GM18519 (cell line): ENCODE results near the gene SUPT5H.

Experiments used
- ATAC-seq: cut with Tn5 transposase; IDR thresholded peaks from one replicate; pipeline ENCODE4 v1.9.1; 2021; ENCODE audit warnings: mild to moderate bottlenecking, moderate library complexity; ENCODE audit not compliant: unreplicated experiment, low FRiP score

SUPT5H gene

DNA sequence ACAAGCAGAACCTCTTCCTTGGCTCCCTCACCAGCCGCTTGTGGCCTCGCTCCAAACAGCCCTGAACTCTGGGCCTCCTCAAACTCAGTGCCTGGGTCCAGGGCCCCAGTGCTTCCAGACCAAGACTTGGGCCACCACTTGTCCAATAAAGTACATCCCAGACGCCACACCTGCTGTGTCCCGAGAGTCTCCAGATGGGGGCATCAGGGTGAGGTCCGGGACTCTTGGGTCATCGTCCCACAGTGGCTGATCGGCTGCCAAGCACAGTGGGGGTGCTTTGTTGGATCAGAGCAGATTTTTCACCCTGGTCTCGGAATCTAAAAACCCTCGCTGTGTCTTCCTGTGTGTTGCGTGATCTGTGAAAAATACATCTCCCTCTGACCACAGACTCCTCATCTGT, 44.4 kb downstream of the SUPT5H start:
- no peak for ATAC-seq

- no peak for ATAC-seq
Measured at GRCh38 chr19:39492225-39492624, 46.8 kb downstream of the SUPT5H start.

DNA sequence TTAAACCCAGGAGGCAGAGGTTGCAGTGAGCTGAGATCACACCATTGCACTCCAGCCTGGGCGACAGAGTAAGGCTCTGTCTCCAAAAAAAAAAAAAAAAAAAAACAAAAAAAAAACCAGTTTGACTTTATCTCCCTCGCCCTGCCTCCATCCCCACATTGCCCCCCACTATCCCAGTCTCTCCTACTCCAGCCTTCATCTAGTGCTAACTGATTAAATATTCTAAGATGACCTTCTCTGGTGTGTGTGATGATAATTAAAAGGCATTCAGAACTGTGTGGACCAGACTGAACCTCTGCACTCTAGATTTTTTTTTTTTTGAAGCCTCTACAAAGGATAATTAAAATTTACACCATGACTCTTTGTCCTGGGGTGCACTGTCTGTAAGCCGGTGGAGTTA, 47.4 kb downstream of the SUPT5H start:
- no peak for ATAC-seq

- ATAC-seq: no peak
Measured at GRCh38 chr19:39494661-39495060, 49.3 kb downstream of the SUPT5H start.

DNA sequence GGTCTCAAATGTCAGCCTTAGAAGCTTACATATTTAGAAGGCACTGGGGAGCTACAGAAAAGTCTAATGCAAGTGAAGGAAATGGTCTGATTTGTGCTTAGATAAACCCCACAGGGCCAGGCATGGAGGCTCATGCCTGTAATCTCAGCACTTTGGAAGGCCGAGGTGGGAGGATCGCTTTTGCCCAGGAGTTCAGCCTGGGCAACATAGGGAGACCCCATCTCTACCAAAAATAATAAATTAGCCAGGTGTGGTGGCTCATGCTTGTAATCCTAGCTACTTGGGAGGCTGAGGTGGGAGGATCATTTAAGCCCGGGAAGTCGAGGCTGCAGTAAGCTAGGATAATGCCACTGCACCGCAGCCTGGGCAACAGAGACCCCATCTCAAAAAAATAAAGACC, 50.7 kb downstream of the SUPT5H start:
- ATAC-seq: no peak

DNA sequence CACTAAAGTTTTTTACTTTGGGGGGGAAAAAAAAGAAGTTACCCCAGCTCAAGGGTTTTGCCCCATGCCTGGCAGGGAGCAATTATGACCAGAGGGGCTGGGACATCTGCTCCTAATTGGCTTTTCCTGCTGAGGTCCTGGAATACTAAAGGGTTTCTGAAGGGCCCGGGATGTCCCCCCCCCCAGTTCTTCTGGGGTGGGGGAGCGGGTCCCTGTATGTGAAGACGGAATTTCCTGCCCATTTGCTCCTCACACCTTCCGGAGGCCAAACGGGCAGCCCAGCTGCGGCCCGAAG, 52.3 kb downstream of the SUPT5H start:
- ATAC-seq: no peak

- ATAC-seq: no peak
Measured at GRCh38 chr19:39497996-39498797, 52.8 kb downstream of the SUPT5H start.

DNA sequence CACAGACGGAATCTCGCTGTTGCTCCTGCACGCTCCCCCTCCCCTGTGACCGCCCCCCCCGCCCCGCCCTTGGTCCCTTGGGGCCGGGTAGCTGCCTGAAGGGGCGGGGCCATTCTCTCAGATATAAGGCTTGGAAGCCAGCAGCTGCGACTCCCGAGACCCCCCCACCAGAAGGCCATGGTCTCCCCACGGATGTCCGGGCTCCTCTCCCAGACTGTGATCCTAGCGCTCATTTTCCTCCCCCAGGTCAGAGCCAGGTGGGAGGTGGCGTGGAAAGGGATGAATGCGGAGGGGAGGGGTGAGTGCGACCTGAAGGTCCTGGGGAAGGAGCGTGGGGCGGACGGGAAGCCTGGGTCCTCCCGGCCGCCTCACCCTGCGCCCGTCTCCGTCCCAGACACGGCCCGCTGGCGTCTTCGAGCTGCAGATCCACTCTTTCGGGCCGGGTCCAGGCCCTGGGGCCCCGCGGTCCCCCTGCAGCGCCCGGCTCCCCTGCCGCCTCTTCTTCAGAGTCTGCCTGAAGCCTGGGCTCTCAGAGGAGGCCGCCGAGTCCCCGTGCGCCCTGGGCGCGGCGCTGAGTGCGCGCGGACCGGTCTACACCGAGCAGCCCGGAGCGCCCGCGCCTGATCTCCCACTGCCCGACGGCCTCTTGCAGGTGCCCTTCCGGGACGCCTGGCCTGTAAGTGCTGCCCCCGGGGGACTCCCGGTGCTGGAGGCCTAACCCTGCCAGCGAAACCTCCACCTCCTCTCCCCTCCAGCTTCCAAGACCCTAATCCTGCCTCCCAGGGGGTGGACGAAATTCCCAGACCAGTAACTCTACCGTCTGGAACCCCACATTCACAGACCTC, 53.6 kb downstream of the SUPT5H start, which contains the start of gene DLL3:
DLL3 (plus strand) TSS at position 150 of the 845 bp plus-strand sequence; CDS start at position 178, 28 bp downstream.
- ATAC-seq: no peak

GRCh38 chr19:39499932-39500331, 54.5 kb downstream of the SUPT5H start:
- ATAC-seq: no peak

- ATAC-seq: no peak
Measured at GRCh38 chr19:39500543-39500942, 55.2 kb downstream of the SUPT5H start.

DNA sequence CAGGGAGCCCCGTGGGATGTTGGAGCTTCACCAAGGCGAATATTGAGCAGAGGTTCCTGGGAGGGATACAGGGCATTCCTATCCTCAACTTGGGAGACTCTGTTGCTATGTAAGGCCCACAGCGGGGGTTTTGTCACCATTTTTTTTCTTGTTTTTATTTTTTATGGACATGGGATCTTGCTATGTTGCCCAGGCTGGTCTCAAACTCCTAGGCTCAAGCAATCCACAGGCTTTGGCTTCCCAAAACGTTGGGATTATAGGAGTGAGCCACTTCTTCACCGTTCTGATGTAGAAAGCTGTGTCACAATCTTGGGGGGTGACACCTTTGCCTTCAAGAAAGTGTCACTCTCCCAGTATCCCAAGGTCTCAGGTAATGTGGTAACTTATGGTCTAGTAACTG, 56.0 kb downstream of the SUPT5H start:
- no peak for ATAC-seq

DNA sequence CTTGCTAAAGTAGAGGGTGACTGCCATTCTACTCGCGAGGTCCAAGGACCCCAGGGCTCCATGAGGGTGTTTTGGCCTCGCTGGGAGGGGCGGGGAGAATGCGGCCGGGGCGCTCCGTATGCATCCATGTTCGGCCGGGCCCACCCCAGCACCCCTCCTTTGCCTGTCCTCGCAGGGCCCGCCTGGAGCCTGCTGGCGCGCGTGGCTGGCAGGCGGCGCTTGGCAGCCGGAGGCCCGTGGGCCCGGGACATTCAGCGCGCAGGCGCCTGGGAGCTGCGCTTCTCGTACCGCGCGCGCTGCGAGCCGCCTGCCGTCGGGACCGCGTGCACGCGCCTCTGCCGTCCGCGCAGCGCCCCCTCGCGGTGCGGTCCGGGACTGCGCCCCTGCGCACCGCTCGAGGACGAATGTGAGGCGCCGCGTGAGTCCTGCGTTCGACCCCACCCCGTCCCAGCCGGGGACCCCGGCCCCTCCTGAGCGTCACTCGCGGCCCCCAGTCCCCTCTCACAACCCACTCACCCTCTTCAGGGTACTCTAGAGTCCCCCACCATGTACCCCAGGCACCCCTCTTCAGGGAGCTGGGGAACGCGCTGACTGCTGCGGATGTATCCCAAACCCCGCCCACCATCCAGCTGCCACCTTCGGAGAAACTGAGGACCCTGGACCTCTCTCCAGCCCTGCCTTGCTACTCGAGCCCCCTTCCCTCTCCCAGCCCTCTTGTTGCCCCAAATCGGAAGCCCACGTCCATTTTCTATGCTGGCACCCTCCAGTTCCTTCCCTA, 57.4 kb downstream of the SUPT5H start:
- no peak for ATAC-seq

DNA sequence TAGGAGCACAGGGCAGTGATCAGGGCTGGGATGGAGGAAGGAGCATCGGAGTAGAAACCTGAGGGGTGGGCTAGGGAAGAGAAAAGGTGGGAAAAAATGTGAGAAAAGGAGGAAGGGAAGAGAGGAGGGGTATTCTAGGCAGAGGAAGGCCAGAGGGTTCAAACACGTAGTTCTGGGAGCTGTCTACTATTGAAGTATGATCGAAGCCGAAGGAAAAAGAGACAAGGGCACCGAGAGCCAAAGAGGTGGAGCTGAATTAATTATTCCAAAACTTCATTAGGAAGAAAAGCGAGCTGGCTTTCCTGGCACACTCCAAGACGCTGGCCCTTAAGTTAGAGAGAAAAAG, 61.2 kb downstream of the SUPT5H start:
- ATAC-seq: no peak

GRCh38 chr19:39506944-39507714, 61.7 kb downstream of the SUPT5H start:
- no peak for ATAC-seq

DNA sequence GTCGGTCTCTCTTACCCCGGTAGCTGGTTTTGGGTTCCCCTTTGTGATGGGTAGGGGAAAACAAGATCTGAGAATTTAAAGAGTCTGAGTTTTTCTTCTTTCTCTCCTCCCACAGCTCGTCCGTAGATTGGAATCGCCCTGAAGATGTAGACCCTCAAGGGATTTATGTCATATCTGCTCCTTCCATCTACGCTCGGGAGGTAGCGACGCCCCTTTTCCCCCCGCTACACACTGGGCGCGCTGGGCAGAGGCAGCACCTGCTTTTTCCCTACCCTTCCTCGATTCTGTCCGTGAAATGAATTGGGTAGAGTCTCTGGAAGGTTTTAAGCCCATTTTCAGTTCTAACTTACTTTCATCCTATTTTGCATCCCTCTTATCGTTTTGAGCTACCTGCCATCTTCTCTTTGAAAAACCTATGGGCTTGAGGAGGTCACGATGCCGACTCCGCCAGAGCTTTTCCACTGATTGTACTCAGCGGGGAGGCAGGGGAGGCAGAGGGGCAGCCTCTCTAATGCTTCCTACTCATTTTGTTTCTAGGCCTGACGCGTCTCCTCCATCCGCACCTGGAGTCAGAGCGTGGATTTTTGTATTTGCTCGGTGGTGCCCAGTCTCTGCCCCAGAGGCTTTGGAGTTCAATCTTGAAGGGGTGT, 62.5 kb downstream of the SUPT5H start:
- ATAC-seq: no peak

GRCh38 chr19:39508629-39509028, 63.2 kb downstream of the SUPT5H start:
- no peak for ATAC-seq

- no peak for ATAC-seq
Measured at GRCh38 chr19:39509233-39509632, 63.9 kb downstream of the SUPT5H start.

- ATAC-seq: no peak
Measured at GRCh38 chr19:39512988-39513387, 67.6 kb downstream of the SUPT5H start.

DNA sequence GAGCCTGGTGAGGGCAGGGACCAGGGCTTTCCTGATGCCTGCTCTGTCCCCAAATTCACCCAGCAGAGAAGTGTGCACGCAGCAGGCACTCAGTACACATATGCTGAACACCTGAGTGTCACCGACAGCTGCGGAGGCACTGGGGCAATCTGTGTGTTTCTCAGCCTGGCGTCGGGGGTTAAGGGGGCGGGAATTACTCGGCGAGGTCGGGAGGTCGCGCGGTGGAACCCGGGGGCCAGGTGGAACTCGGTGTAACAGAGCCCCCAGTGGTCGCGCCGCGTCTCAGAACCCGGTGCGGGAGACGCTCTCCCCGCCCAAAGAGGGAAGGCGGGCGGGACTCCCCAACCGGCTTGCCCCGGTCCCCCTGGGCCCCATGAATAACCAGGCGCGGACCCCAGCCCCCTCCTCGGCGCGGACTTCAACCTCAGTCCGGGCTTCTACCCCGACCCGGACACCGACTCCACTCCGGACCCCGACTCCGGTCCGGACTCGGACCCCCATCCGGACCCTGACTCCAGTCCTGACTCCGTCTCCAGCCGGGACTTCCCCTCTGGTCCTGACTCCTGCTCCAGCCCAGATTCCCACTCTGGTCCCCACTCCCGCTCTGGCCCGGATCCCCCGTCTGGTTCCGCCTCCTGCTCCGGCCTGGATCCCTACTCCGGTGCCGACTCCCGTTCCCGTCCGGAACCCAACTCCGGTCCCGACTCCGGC, 69.6 kb downstream of the SUPT5H start, which contains the start of gene SELENOV:
SELENOV (plus strand) TSS at position 300 of the 711 bp plus-strand sequence; CDS start at position 374, 74 bp downstream.
- no peak for ATAC-seq
